Testis (tissue), 2 donors: ENCODE results near the gene TRABD2B.

Experiments
- POLR2A ChIP-seq: fragments of 450-650 bp; IDR thresholded peaks from one replicate; pipeline ENCODE4 v1.6.1; 2017; ENCODE audit warnings: antibody characterized with exemption, mild to moderate bottlenecking, moderate library complexity
- TF ChIP-seq, protein P1 (sequence below), 3 experiments: fragments of 450-650 bp in 2 of 3; fragments of 200-600 bp in 1 of 3; sonication (generic) in 1 of 3; IDR thresholded peaks; one replicate each; pipeline ENCODE4 v1.5.1; 2016 to 2019; ENCODE audit warnings: antibody characterized with exemption in 3 of 3, mild to moderate bottlenecking in 2 of 3, moderate library complexity in 1 of 3

DNA sequence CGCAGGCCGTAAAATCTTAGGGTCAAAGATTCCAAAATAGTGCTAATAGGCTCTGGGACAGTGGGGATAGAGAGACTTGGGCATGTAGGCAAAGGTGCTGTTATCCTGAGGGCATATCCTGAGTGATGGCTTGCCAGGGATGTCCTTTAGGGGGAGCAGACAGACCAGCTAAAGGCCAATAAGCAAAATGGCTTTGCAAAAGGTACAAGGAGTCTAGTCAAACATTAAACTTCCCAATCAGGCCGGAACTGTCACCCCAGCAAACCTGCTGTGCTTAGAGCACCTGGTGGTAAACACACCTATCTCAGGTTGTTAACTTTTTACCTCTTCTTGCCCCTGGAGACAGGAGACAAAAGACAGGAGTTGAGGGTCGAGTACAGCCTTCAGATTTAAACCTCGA is 49.1 kb downstream of the TRABD2B start:
- TF ChIP-seq, protein P1, sequence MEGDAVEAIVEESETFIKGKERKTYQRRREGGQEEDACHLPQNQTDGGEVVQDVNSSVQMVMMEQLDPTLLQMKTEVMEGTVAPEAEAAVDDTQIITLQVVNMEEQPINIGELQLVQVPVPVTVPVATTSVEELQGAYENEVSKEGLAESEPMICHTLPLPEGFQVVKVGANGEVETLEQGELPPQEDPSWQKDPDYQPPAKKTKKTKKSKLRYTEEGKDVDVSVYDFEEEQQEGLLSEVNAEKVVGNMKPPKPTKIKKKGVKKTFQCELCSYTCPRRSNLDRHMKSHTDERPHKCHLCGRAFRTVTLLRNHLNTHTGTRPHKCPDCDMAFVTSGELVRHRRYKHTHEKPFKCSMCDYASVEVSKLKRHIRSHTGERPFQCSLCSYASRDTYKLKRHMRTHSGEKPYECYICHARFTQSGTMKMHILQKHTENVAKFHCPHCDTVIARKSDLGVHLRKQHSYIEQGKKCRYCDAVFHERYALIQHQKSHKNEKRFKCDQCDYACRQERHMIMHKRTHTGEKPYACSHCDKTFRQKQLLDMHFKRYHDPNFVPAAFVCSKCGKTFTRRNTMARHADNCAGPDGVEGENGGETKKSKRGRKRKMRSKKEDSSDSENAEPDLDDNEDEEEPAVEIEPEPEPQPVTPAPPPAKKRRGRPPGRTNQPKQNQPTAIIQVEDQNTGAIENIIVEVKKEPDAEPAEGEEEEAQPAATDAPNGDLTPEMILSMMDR (IDR thresholded peaks at IDR 0.05), result no peak
- no peak for TF ChIP-seq POLR2A
